ENCODE measurements around the gene RAB31.

DNA sequence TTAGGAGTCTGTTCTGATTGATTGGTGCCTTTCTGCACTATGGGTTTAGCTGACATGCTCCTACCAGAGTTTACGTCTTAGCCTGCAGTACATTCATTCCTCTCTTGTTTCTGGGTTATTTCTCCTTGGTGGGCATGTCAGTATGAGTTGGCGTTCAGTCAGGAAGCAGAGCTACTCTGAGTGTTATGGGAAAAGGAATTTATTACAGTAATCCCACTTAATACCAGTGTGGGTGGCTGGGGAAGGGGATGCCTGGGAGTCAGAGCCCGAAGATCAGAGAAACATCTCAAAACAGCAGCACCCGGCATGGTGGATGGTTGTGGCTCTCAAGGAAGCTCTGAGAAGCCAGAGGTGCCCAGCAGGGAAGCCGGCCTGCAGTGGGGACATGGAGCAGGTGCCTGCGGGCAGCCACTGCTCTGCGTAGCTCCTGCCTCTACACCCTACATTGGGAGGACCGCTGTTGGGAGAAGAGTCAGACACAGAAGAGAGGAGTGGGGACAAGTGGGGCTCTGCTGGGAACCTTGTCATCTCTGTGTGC, 48.9 kb downstream of the RAB31 start:
- TF ChIP-seq ELF1 (IDR thresholded peaks at IDR 0.05): no peak
- TF ChIP-seq POLR2AphosphoS5 (IDR thresholded peaks at IDR 0.05; ENCODE audit: low read depth, low read length): no peak
- TF ChIP-seq, protein P1, sequence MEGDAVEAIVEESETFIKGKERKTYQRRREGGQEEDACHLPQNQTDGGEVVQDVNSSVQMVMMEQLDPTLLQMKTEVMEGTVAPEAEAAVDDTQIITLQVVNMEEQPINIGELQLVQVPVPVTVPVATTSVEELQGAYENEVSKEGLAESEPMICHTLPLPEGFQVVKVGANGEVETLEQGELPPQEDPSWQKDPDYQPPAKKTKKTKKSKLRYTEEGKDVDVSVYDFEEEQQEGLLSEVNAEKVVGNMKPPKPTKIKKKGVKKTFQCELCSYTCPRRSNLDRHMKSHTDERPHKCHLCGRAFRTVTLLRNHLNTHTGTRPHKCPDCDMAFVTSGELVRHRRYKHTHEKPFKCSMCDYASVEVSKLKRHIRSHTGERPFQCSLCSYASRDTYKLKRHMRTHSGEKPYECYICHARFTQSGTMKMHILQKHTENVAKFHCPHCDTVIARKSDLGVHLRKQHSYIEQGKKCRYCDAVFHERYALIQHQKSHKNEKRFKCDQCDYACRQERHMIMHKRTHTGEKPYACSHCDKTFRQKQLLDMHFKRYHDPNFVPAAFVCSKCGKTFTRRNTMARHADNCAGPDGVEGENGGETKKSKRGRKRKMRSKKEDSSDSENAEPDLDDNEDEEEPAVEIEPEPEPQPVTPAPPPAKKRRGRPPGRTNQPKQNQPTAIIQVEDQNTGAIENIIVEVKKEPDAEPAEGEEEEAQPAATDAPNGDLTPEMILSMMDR (IDR thresholded peaks at IDR 0.05): no peak
- TF ChIP-seq TCF12 (IDR thresholded peaks at IDR 0.05): peak; percentile 31; the same call in 1 of the 2 replicates
- TF ChIP-seq CHD2 (IDR thresholded peaks at IDR 0.05; ENCODE audit: low read length, partially characterized antibody): no peak
- TF ChIP-seq FOXM1 (IDR thresholded peaks at IDR 0.05; ENCODE audit: low read depth): no peak

Data from SK-N-SH (cell line).